NCI-H2107 (cell line): ENCODE measurements around the gene CDC14A.
A peak's percentile ranks its signal among the peaks of the same experiment; 100 is the strongest.
"Not testable (repeated sequence)": the region's sequence is repeated elsewhere in the genome, so short reads cannot be mapped to it uniquely, and the experiment has no call there.

ENCODE experiments used
- DNase-seq: peaks from one replicate; lab custom pipeline; 2025; lab: John Stamatoyannopoulos, UW

CDC14A gene

GRCh38 chr1:100352267-100353070 lies at the start of gene CDC14A:
Gene CDC14A, plus strand, starts transcription at chr1:100352506. Its CDS starts 449 bp downstream, at chr1:100352955.
- DNase-seq, result peak; percentile 71

GRCh38 chr1:100302739-100303138 lies 49.6 kb upstream of the CDC14A start:
- no peak for DNase-seq

GRCh38 chr1:100304227-100304626 lies 48.1 kb upstream of the CDC14A start:
- DNase-seq, result no peak

- DNase-seq, result peak; percentile 12
These were observed 47.4 kb upstream of the CDC14A start for GRCh38 chr1:100304921-100305320.

GRCh38 chr1:100305954-100306353 lies 46.4 kb upstream of the CDC14A start:
- DNase-seq, result no peak

GRCh38 chr1:100306735-100307313 lies 45.5 kb upstream of the CDC14A start:
- DNase-seq, result no peak

- DNase-seq, result no peak
These were observed 43.5 kb upstream of the CDC14A start for GRCh38 chr1:100308777-100309176.

- DNase-seq, result no peak
These were observed 42.4 kb upstream of the CDC14A start for GRCh38 chr1:100309863-100310262.

- DNase-seq, result no peak
These were observed 38.9 kb upstream of the CDC14A start for GRCh38 chr1:100313382-100313781.

GRCh38 chr1:100316622-100317021 lies 35.7 kb upstream of the CDC14A start:
- DNase-seq, result no peak

- no peak for DNase-seq
These were observed 31.8 kb upstream of the CDC14A start for GRCh38 chr1:100320311-100321099.

- no peak for DNase-seq
These were observed 31.2 kb upstream of the CDC14A start for GRCh38 chr1:100321100-100321493.

GRCh38 chr1:100321506-100321905 lies 30.8 kb upstream of the CDC14A start:
- DNase-seq, result no peak

GRCh38 chr1:100322436-100323211 lies 29.7 kb upstream of the CDC14A start:
- no peak for DNase-seq

GRCh38 chr1:100323419-100324106 lies 28.7 kb upstream of the CDC14A start:
- DNase-seq, result no peak

GRCh38 chr1:100325415-100326324 lies 26.6 kb upstream of the CDC14A start:
- DNase-seq, result peak; percentile 7

GRCh38 chr1:100326325-100326670 lies 26.0 kb upstream of the CDC14A start:
- DNase-seq, result not testable (repeated sequence)

- no peak for DNase-seq
These were observed 24.2 kb upstream of the CDC14A start for GRCh38 chr1:100328133-100328532.

GRCh38 chr1:100331146-100331545 lies 21.2 kb upstream of the CDC14A start:
- not testable (repeated sequence) for DNase-seq

- no peak for DNase-seq
These were observed 20.0 kb upstream of the CDC14A start for GRCh38 chr1:100332331-100332730.
